NT2/D1 (cell line): Measurements from ENCODE around the gene TPH1.
"Not testable (repeated sequence)": the region's sequence is repeated elsewhere in the genome, so short reads cannot be mapped to it uniquely, and the experiment has no call there.

Source experiments
- DNase-seq: peaks from one replicate; pipeline ENCODE4 v3.0.0-alpha.2; 2011; ENCODE audit warnings: low read depth, low spot score
- H3K27me3 ChIP-seq: 2 replicates; pipeline ENCODE4 v1.6.0; 2011; ENCODE audit warnings: mild to moderate bottlenecking; ENCODE audit not compliant: insufficient read length, insufficient read depth
- H3K36me3 ChIP-seq: 2 replicates; pipeline ENCODE4 v1.6.1; 2011; ENCODE audit warnings: mild to moderate bottlenecking, low read length, mixed read lengths; ENCODE audit not compliant: insufficient read depth, insufficient read length
- H3K4me1 ChIP-seq: 2 replicates; pipeline ENCODE4 v1.5.1; 2011; ENCODE audit not compliant: insufficient read depth, insufficient read length
- H3K4me3 ChIP-seq: 2 replicates; pipeline ENCODE4 v1.5.1; 2011; ENCODE audit warnings: low read depth; ENCODE audit not compliant: insufficient read length
- H3K9ac ChIP-seq: 2 replicates; pipeline ENCODE4 v1.6.0; 2011; ENCODE audit warnings: low read depth; ENCODE audit not compliant: insufficient read length
- H3K9me3 ChIP-seq: 2 replicates; pipeline ENCODE4 v1.5.1; 2011; ENCODE audit warnings: mild to moderate bottlenecking, low read length; ENCODE audit not compliant: insufficient read depth
- SUZ12 ChIP-seq: IDR thresholded peaks from 2 replicates; pipeline ENCODE4 v1.6.1; 2011; ENCODE audit not compliant: insufficient read length, insufficient read depth; ENCODE audit errors: extremely low read depth
- YY1 ChIP-seq: IDR thresholded peaks from 2 replicates; pipeline ENCODE4 v1.6.1; 2011; ENCODE audit not compliant: insufficient read length, insufficient read depth
- ZNF274 ChIP-seq: IDR thresholded peaks from 2 replicates; pipeline ENCODE4 v1.6.1; 2011; ENCODE audit warnings: mild to moderate bottlenecking, low read depth, low read length

Gene TPH1

GRCh38 chr11:18011633-18012032 lies 34.4 kb downstream of the TPH1 start:
- peaks cover 33% of the 10 kb centered on the region for H3K27me3 ChIP-seq
- no peak for DNase-seq
- no peak for TF ChIP-seq YY1
- no peak for TF ChIP-seq ZNF274
- TF ChIP-seq SUZ12: no peak
- peaks cover 2% of the 10 kb centered on the region for H3K36me3 ChIP-seq
- H3K9ac ChIP-seq: no peak overlapping the region
- no peaks in the 10 kb centered on the region for H3K9me3 ChIP-seq
- H3K4me3 ChIP-seq: peak overlapping the region; percentile 74
- H3K4me1 ChIP-seq: peaks cover 2% of the 10 kb centered on the region

DNA sequence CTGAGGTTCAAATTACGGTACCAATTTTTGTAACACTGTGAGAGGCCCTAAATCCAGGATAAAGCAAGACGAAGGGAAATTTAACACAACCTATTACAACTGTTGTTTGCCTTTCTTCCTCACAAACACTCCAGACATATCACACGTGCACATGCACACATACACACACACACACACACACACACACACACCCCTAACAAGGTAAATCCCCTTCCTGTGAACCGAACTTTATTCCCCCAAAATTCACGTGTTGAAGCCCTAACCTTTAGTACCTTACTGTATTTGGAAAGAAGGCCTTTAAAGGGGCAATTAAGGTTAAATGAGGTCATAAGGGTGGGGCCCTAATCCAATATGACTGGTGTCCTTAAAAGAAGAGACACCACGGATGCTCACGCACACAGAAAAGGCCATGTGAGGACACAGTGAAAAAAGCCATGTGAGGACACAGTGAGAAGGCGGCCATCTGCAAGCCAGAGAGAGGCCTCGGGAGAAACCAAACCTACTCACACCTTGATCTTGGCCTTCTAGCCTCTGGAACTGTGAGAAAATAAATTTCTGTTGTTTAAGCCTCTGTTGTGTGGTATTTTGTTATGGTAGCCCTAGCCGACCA lies 35.0 kb downstream of the TPH1 start:
- Histone ChIP-seq H3K9ac (no peak overlapping the region), H3K4me3 (no peak overlapping the region)

DNA sequence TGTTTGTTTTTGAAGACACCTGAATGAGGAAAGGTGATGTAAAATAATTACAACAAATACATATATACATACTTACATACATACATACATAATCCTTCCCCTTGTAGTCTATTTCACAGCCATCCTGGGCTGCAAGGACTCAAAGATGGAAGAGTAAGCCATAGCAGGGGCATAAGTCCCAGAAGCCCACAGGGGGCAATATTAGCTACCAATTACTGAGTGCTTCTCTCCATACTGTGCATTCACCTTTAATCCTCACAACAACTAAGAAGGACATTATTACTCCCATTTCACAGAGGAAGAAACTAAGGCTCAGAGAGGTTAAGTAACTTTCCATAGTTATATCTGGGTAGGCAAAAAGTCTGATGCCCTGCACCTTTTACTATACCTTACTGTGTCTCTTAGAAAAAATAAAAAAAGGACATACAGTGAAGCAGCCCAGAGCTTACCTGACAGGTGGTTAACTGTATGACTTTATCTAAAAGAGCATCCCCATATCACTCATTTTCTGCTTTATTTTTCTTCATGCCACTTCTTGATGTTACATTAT lies 35.9 kb downstream of the TPH1 start:
- Histone ChIP-seq H3K4me1 (peaks cover 2% of the 10 kb centered on the region), H3K27me3 (peaks cover 26% of the 10 kb centered on the region), H3K36me3 (peaks cover 7% of the 10 kb centered on the region), H3K4me3 (no peak overlapping the region), H3K9ac (no peak overlapping the region), H3K9me3 (no peaks in the 10 kb centered on the region)
- DNase-seq: no peak
- TF ChIP-seq YY1 (no peak), ZNF274 (no peak), SUZ12 (no peak)

More for the DNA sequence above, 35.0 kb downstream of the TPH1 start:
- DNase-seq: no peak
- Histone ChIP-seq H3K9me3 (no peaks in the 10 kb centered on the region), H3K36me3 (peaks cover 7% of the 10 kb centered on the region), H3K27me3 (peaks cover 33% of the 10 kb centered on the region), H3K4me1 (peaks cover 2% of the 10 kb centered on the region)
- TF ChIP-seq SUZ12 (no peak), ZNF274 (no peak), YY1 (no peak)

DNA sequence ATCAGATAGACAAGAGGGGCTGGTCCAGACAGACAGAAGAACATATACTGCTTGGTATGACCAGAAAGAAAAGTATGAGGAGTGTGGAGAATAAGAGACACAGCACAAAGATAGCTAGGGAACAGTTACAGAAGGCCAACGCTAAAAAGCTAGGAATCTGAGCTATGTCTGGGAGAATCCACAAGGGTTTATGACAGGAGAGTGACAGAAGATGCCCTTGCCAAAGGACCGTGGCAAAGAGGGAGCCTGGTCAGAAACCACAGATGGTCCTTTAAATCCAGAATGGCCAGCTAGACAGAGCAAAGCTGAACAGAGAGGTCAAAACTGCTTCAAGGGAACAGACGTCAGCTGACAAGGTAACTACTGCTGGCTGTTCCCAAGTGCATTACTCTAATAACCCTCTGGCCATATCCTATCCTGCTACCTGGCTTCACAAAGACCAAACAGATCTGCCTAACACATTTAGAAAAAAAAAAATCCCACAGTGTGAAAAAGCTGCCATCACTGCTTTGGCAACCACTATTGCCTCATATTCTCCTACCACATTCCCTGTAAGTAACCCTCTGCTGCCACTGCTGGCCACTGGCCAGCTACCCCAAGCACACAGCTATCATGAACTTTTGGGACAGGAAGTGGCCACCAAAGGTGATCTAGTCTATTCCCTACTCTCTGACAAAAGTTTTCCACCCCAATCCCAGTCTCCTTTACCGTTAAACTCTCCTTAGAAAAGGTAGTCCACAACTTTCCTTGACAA lies 40.5 kb downstream of the TPH1 start:
- H3K4me3 ChIP-seq: no peak overlapping the region
- TF ChIP-seq SUZ12 (no peak), YY1 (no peak), ZNF274 (no peak)
- H3K36me3 ChIP-seq: peaks cover 15% of the 10 kb centered on the region
- no peak overlapping the region for H3K9ac ChIP-seq
- DNase-seq: no peak
- no peaks in the 10 kb centered on the region for H3K4me1 ChIP-seq
- H3K9me3 ChIP-seq: no peaks in the 10 kb centered on the region
- no peaks in the 10 kb centered on the region for H3K27me3 ChIP-seq

- H3K9me3 ChIP-seq: no peaks in the 10 kb centered on the region
- H3K9ac ChIP-seq: no peak overlapping the region
- no peak for DNase-seq
- no peaks in the 10 kb centered on the region for H3K27me3 ChIP-seq
- no peak overlapping the region for H3K4me3 ChIP-seq
- H3K4me1 ChIP-seq: no peaks in the 10 kb centered on the region
- peaks cover 8% of the 10 kb centered on the region for H3K36me3 ChIP-seq
- no peak for TF ChIP-seq ZNF274
Measured at GRCh38 chr11:18001191-18001590, 44.9 kb downstream of the TPH1 start.

DNA sequence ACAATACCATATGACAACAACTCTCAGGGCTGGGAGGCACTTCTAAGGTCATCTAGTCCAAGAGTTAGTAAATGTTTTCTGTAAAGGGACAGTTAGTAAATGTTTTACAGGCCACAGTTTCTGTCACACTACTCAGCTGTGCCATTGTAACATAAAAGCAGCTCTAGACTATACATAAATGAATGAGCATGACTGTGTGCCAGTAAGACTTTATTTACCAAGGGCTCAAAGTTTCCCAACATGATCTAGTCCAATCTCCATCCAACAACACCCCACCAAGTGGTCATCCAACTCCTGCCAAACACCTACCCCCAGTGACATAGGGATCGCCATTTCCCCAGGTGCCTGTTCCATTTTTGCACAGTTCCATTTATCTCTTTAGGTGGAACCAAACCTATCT lies 45.3 kb downstream of the TPH1 start:
- Histone ChIP-seq H3K36me3 (peaks cover 8% of the 10 kb centered on the region), H3K9ac (no peak overlapping the region), H3K27me3 (no peaks in the 10 kb centered on the region), H3K4me1 (no peaks in the 10 kb centered on the region), H3K9me3 (no peaks in the 10 kb centered on the region), H3K4me3 (no peak overlapping the region)
- DNase-seq: no peak
- TF ChIP-seq SUZ12 (no peak), YY1 (no peak), ZNF274 (no peak)

- not testable (repeated sequence) for H3K4me3 ChIP-seq, H3K27me3 ChIP-seq, H3K36me3 ChIP-seq, H3K4me1 ChIP-seq, H3K9ac ChIP-seq, H3K9me3 ChIP-seq, DNase-seq
Measured at GRCh38 chr11:18000128-18000527, 45.9 kb downstream of the TPH1 start.
